HepG2 (cell line): ENCODE measurements around the gene HAUS1. TPM values are rescaled to one million over a fixed set of nuclear protein-coding genes. Genes with fewer than 3 reads are reported as not detected.

Source experiments
- ATF5 ChIP-seq: sonication (generic); formaldehyde crosslinking; IDR thresholded peaks from 2 replicates; pipeline ENCODE4 v1.4.0; 2020; ENCODE audit warnings: mild to moderate bottlenecking, low read depth, missing genetic modification reagents
- CCDC6 ChIP-seq: sonication (generic); formaldehyde crosslinking; IDR thresholded peaks from 2 replicates; pipeline ENCODE4 v1.8.1; 2022; ENCODE audit warnings: mild to moderate bottlenecking, missing genetic modification reagents, moderate library complexity
- HOXA3 ChIP-seq: sonication (generic); formaldehyde crosslinking; IDR thresholded peaks from 2 replicates; pipeline ENCODE4 v1.5.0; 2020; ENCODE audit warnings: missing genetic modification reagents
- RARA ChIP-seq: IDR thresholded peaks from 2 replicates; pipeline ENCODE4 v1.6.1; 2016; ENCODE audit warnings: missing genetic modification reagents, missing compliant biosample characterization
- RBFOX2 ChIP-seq: fragments of 200-400 bp; formaldehyde crosslinking; IDR thresholded peaks from 2 replicates; pipeline ENCODE4 v1.6.1; 2017; ENCODE audit warnings: low read depth, mild to moderate bottlenecking, low read length
- RXRB ChIP-seq: IDR thresholded peaks from 2 replicates; pipeline ENCODE4 v1.6.1; 2016; ENCODE audit warnings: borderline replicate concordance, missing genetic modification reagents, missing compliant biosample characterization
- THYN1 ChIP-seq: sonication (generic); formaldehyde crosslinking; IDR thresholded peaks from 2 replicates; pipeline ENCODE4 v1.8.1; 2023; ENCODE audit warnings: low read depth, mild to moderate bottlenecking, moderate library complexity, missing genetic modification reagents, borderline replicate concordance
- ZBTB40 ChIP-seq, 2 experiments: fragments of 450-650 bp in 1 of 2; sonication (generic) in 1 of 2; formaldehyde crosslinking in 1 of 2; IDR thresholded peaks; 2 replicates each; pipeline versions ENCODE4 v1.6.1 to v1.8.0; 2016 to 2022; ENCODE audit warnings: antibody characterized with exemption in 1 of 2, mild to moderate bottlenecking in 1 of 2, missing genetic modification reagents in 1 of 2
- ZNF232 ChIP-seq: sonication (generic); formaldehyde crosslinking; IDR thresholded peaks from 2 replicates; pipeline ENCODE4 v1.4.0; 2020; ENCODE audit warnings: missing genetic modification reagents, borderline replicate concordance
- ZNF292 ChIP-seq: sonication (generic); formaldehyde crosslinking; IDR thresholded peaks from 2 replicates; pipeline ENCODE4 v1.8.1; 2022; ENCODE audit warnings: mild to moderate bottlenecking, low read depth, missing genetic modification reagents, borderline replicate concordance
- ZNF652 ChIP-seq: IDR thresholded peaks from 2 replicates; pipeline ENCODE4 v1.6.1; 2016; ENCODE audit warnings: low read depth, borderline replicate concordance
- ZNF773 ChIP-seq: sonication (generic); formaldehyde crosslinking; IDR thresholded peaks from 2 replicates; pipeline ENCODE4 v1.4.0; 2020; ENCODE audit warnings: missing genetic modification reagents, borderline replicate concordance
- ZNF816 ChIP-seq: sonication (generic); formaldehyde crosslinking; IDR thresholded peaks from 2 replicates; pipeline ENCODE4 v1.8.0; 2022; ENCODE audit warnings: missing genetic modification reagents, mild to moderate bottlenecking, borderline replicate concordance
- ZZZ3 ChIP-seq: sonication (generic); formaldehyde crosslinking; IDR thresholded peaks from 2 replicates; pipeline ENCODE4 v1.4.0; 2020; ENCODE audit warnings: missing genetic modification reagents, mild to moderate bottlenecking, borderline replicate concordance
- polyA plus RNA-seq, 8 experiments: library from polyadenylated mRNA; depleted of rRNA in 3 of 8; stranded (reverse) in 7 of 8; unstranded in 1 of 8; fragments of >200 nt; fragmentation: Illumina TruSeq in 4 of 8; extraction: Trizol in 4 of 8; gene quantifications; 2 replicates each; pipeline versions ENCODE4 v1.2.1 to v1.2.3, GENCODE V29; 2011 to 2016; ENCODE audit warnings: low read depth in 4 of 8, missing spikeins in 1 of 8, mixed read lengths in 1 of 8; ENCODE audit not compliant: insufficient read depth in 1 of 8
- total RNA-seq, 5 experiments: library from RNA; depleted of rRNA; stranded (reverse); fragments of >200 nt; fragmentation: Illumina TruSeq; extraction: Trizol; gene quantifications; 2 replicates each; pipeline ENCODE4 v1.2.3, GENCODE V29; 2016; ENCODE audit warnings: low read depth in 1 of 5
- TF ChIP-seq, protein P1 (sequence below): sonication (generic); formaldehyde crosslinking; IDR thresholded peaks from 2 replicates; pipeline ENCODE4 v1.4.0; 2020; ENCODE audit warnings: missing genetic modification reagents
- TF ChIP-seq, protein P2 (sequence below): IDR thresholded peaks from 2 replicates; pipeline ENCODE4 v1.6.1; 2016; ENCODE audit warnings: low read depth, control low read depth

Gene HAUS1
- total and polyA plus RNA-seq, 2 of the 13 experiments (the other 11 are each of a cell fraction or from before 2014, with no cell fraction given), result 20.6 to 59.2 TPM

- peak; percentile 46; the same call in 1 of the 2 replicates for TF ChIP-seq ZNF292 (CRISPR knock-in tag)
- TF ChIP-seq ZZZ3 (CRISPR knock-in tag), result no peak
- TF ChIP-seq ZNF816 (CRISPR knock-in tag), result no peak
- TF ChIP-seq ZNF652, result no peak
- TF ChIP-seq HOXA3 (CRISPR knock-in tag), result peak; percentile 55
- no peak for TF ChIP-seq ZBTB40 (IDR thresholded peaks at IDR 0.05)
- TF ChIP-seq ZBTB40 (CRISPR knock-in tag; IDR thresholded peaks at IDR 0.05), result no peak
- TF ChIP-seq RXRB, result 0 out of 2 replicates have a peak, but pooled peaks have one; percentile 9
- no peak for TF ChIP-seq ATF5 (CRISPR knock-in tag)
- no peak for TF ChIP-seq CCDC6 (CRISPR knock-in tag)
- TF ChIP-seq ZNF773, result no peak
- TF ChIP-seq RARA (CRISPR knock-in tag), result peak; percentile 67
- TF ChIP-seq ZNF232 (CRISPR knock-in tag), result no peak
- no peak for TF ChIP-seq THYN1 (CRISPR knock-in tag)
- TF ChIP-seq, protein P1, sequence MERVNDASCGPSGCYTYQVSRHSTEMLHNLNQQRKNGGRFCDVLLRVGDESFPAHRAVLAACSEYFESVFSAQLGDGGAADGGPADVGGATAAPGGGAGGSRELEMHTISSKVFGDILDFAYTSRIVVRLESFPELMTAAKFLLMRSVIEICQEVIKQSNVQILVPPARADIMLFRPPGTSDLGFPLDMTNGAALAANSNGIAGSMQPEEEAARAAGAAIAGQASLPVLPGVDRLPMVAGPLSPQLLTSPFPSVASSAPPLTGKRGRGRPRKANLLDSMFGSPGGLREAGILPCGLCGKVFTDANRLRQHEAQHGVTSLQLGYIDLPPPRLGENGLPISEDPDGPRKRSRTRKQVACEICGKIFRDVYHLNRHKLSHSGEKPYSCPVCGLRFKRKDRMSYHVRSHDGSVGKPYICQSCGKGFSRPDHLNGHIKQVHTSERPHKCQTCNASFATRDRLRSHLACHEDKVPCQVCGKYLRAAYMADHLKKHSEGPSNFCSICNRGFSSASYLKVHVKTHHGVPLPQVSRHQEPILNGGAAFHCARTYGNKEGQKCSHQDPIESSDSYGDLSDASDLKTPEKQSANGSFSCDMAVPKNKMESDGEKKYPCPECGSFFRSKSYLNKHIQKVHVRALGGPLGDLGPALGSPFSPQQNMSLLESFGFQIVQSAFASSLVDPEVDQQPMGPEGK (CRISPR knock-in tag), result peak; percentile 70
- TF ChIP-seq, protein P2, sequence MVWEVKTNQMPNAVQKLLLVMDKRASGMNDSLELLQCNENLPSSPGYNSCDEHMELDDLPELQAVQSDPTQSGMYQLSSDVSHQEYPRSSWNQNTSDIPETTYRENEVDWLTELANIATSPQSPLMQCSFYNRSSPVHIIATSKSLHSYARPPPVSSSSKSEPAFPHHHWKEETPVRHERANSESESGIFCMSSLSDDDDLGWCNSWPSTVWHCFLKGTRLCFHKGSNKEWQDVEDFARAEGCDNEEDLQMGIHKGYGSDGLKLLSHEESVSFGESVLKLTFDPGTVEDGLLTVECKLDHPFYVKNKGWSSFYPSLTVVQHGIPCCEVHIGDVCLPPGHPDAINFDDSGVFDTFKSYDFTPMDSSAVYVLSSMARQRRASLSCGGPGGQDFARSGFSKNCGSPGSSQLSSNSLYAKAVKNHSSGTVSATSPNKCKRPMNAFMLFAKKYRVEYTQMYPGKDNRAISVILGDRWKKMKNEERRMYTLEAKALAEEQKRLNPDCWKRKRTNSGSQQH (CRISPR knock-in tag), result no peak
- TF ChIP-seq RBFOX2, result no peak
Measured at GRCh38 chr18:46169464-46169941, 65.3 kb downstream of the HAUS1 start (continued).
